ENCODE measurements around the gene PICALM. TPM values are rescaled to one million over a fixed set of nuclear protein-coding genes. Genes with fewer than 3 reads are reported as not detected.

Gene PICALM
- total RNA-seq, 2 donors from 2014 or later, result 208 to 223 TPM

DNA sequence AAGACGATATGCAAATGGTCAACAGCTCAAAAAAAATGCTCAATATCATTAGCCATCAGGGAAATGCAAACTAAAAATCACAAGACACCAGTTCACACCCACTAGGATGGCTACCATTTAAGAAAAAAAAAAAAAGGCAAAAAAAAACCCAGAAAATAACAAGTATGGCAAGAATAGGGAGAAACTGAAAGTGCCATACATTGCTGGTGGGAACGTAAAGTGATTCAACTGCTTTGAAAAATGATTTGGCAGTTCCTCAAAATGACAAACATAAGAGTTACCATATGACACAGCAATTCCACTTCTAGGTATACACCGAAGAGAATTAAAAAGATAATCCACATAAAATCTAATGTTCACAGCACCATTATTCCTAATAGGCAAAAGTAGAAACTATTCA, 47.5 kb downstream of the PICALM start:
- no peaks in the 10 kb centered on the region for H3K9me3 Mint-ChIP-seq
- ATAC-seq (peak; percentile 84 to 89), DNase-seq (ENCODE audit: low spot score) (no peak)

DNA sequence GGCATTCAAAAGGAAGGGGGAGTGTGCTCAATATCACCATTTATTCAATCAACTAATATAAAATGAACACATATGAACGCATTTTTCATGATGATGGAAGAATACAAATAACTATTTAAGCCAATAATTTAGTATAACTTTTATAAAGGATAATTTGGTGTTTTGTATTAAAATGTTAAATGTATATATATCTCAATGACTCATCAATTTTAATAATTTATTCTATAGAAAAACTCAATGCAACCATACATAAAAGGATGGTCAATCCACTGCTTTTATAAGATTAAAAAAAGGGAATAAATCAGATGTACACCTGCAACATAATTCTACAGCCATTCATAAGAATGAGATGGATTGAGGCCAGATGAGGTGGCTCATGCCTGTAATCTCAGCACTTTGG, 50.6 kb downstream of the PICALM start:
- ATAC-seq, result no peak
- H3K4me1 Mint-ChIP-seq (ENCODE audit: low read depth in 2 of 2), result peaks cover 44 to 61% of the 10 kb centered on the region in 2 donors
- H3K4me3 Mint-ChIP-seq, result no peak overlapping the region
- no peaks in the 10 kb centered on the region for H3K9me3 Mint-ChIP-seq
- peaks cover 44% of the 10 kb centered on the region for H3K36me3 Mint-ChIP-seq
- no peak for DNase-seq (ENCODE audit: low spot score)
- peak overlapping the region; percentile 21 to 72 for H3K27ac Mint-ChIP-seq
- no peaks in the 10 kb centered on the region for H3K27me3 Mint-ChIP-seq

More for the DNA sequence above, 47.5 kb downstream of the PICALM start:
- peaks cover 50% of the 10 kb centered on the region for H3K36me3 Mint-ChIP-seq
- H3K4me3 Mint-ChIP-seq, result peak overlapping the region; percentile 79
- H3K4me1 Mint-ChIP-seq (ENCODE audit: low read depth in 2 of 2), result peaks cover 46 to 63% of the 10 kb centered on the region in 2 donors
- H3K27me3 Mint-ChIP-seq, result no peaks in the 10 kb centered on the region
- peak overlapping the region; percentile 96 to 99 for H3K27ac Mint-ChIP-seq

DNA sequence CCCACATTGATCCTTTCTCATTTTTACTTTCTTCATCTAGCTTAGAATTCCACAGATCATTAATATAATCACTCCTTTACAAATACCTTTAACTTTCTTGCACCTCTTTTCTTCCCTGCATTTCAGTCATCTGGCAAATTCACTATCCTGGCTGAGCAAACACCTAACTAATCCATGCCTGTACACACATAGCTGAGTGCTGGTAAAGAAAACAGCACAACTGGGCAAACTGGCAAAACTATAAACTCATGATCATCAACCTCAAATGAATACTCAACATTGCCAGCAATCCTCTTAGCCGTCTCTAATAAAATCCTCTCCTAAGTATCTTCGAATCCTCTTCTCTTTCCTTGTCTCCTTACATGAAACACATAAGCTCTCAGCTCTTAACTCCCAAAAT, 52.4 kb downstream of the PICALM start:
- peaks cover 34 to 48% of the 10 kb centered on the region in 2 donors for H3K4me1 Mint-ChIP-seq (ENCODE audit: low read depth in 2 of 2)
- no peak for DNase-seq (ENCODE audit: low spot score)
- H3K9me3 Mint-ChIP-seq, result no peaks in the 10 kb centered on the region
- peak overlapping the region; percentile 33 for H3K4me3 Mint-ChIP-seq
- no peaks in the 10 kb centered on the region for H3K27me3 Mint-ChIP-seq
- peak overlapping the region; percentile 24 to 69 for H3K27ac Mint-ChIP-seq
- ATAC-seq, result no peak
- H3K36me3 Mint-ChIP-seq, result peaks cover 42% of the 10 kb centered on the region

DNA sequence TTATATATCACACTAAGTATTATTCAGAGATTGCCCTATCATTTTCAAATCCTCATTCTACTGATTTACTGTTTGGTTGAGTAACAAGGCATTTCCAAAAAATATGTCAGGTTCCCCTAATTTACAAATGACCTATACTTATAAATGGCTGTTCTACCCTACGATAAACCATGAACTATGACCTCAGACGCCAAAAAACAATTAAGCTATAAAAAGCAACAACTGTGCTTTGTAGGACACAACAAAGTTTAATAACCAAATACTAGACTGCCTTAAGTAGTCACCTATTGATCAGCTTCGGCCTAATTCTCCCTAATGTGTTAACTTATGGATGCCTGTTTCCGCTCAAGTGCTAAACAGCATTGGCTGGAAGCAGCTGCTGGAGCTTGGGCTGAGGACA, 53.2 kb downstream of the PICALM start:
- DNase-seq (ENCODE audit: low spot score) (no peak), ATAC-seq (no peak)
- Mint-ChIP-seq H3K9me3 (no peaks in the 10 kb centered on the region), H3K4me3 (no peak overlapping the region), H3K4me1 (ENCODE audit: low read depth in 2 of 2) (peaks cover 28 to 40% of the 10 kb centered on the region in 2 donors), H3K27me3 (no peaks in the 10 kb centered on the region), H3K36me3 (peaks cover 35% of the 10 kb centered on the region), H3K27ac (peak overlapping the region; percentile 24 to 69)

DNA sequence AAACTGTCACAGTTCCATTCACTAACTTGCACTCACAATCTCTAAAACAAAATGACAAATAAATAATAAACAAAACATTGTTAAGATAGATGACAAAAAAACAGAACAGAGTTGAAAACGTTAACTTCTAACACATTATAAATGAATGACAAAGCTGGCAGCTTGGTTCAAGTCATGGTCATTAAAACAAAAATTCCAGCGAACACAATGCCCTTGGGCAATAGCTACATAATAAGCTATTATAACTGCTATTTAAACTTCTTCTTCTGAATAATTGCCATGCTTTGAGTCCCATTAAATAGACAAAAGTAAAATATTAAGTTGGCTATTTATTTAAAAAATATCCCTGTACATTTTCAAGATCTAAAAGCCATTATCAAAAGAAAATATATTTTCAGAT, 54.7 kb downstream of the PICALM start:
- Mint-ChIP-seq H3K27ac (peak overlapping the region in 1 of 2 donors; percentile 32), H3K4me1 (ENCODE audit: low read depth in 2 of 2) (peaks cover 22 to 36% of the 10 kb centered on the region in 2 donors), H3K27me3 (no peaks in the 10 kb centered on the region), H3K4me3 (no peak overlapping the region), H3K9me3 (no peaks in the 10 kb centered on the region), H3K36me3 (peaks cover 35% of the 10 kb centered on the region)
- ATAC-seq (no peak), DNase-seq (ENCODE audit: low spot score) (no peak)

DNA sequence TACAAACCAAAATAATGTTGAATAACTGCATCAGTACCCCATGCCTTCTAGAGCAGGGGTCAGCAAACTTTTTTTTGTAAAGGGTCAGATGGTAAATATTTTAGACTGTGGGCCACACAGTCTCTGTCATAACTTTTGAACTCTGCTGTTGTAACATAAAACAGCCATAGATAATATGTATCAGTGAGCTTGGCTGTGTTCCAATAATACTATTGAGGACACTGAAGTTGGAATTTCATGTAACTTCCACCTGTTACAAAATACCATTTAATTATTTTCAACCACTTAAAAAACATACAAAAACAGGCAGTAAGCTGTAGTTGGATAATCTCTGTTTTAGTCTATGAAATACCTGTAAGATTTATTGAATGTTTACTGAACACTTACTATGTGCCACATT, 55.2 kb downstream of the PICALM start:
- H3K27ac Mint-ChIP-seq, result peak overlapping the region; percentile 32 to 62
- no peaks in the 10 kb centered on the region for H3K27me3 Mint-ChIP-seq
- ATAC-seq, result no peak
- H3K36me3 Mint-ChIP-seq, result peaks cover 35% of the 10 kb centered on the region
- no peak overlapping the region for H3K4me3 Mint-ChIP-seq
- no peaks in the 10 kb centered on the region for H3K9me3 Mint-ChIP-seq
- H3K4me1 Mint-ChIP-seq (ENCODE audit: low read depth in 2 of 2), result peaks cover 22 to 36% of the 10 kb centered on the region in 2 donors
- no peak for DNase-seq (ENCODE audit: low spot score)

DNA sequence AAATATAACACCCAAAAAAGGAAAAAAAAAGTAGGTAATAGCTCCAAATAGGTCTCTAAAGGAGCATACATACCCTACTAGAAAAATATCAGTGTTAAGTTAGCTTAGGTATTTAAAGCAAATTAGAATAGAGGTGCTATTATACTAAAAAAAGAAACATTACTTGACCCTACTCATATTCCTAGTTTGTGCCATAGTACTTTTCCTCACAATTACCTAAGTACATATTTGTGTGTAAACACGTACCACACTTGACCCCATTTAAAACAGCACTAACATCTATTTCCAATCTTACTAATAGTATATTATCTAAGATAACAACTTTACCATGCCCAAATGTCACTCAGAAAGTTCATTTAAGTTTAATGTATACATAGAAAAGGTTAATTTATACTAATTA, 57.7 kb downstream of the PICALM start:
- no peak for DNase-seq (ENCODE audit: low spot score)
- ATAC-seq, result no peak
- Mint-ChIP-seq H3K36me3 (peaks cover 32% of the 10 kb centered on the region), H3K27ac (no peak overlapping the region), H3K4me3 (no peak overlapping the region), H3K27me3 (no peaks in the 10 kb centered on the region), H3K9me3 (no peaks in the 10 kb centered on the region), H3K4me1 (ENCODE audit: low read depth in 2 of 2) (peaks cover 19 to 24% of the 10 kb centered on the region in 2 donors)

DNA sequence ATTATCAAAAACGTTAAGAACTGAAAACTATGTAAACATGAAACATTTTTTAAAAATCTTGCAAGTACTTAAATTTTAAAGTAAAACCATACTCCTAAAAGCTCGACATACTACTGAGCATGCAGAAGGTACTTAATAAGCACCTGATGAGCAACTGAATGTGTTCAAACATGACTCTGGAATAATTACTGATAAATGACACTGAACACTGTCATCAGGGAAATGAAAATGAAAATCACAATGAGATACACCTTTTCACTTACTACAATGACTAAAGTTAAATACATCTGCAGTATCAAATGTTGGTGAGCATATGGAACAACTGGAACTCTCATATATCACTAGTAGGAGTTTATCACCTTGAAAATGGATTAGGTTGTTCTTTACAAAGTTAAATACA, 65.2 kb downstream of the PICALM start:
- peak overlapping the region in 1 of 2 donors; percentile 19 for H3K27ac Mint-ChIP-seq
- H3K9me3 Mint-ChIP-seq, result no peaks in the 10 kb centered on the region
- ATAC-seq (no peak), DNase-seq (ENCODE audit: low spot score) (no peak)
- no peak overlapping the region for H3K4me3 Mint-ChIP-seq
- H3K36me3 Mint-ChIP-seq, result peaks cover 30% of the 10 kb centered on the region
- peaks cover 13 to 18% of the 10 kb centered on the region in 2 donors for H3K4me1 Mint-ChIP-seq (ENCODE audit: low read depth in 2 of 2)
- H3K27me3 Mint-ChIP-seq, result no peaks in the 10 kb centered on the region

DNA sequence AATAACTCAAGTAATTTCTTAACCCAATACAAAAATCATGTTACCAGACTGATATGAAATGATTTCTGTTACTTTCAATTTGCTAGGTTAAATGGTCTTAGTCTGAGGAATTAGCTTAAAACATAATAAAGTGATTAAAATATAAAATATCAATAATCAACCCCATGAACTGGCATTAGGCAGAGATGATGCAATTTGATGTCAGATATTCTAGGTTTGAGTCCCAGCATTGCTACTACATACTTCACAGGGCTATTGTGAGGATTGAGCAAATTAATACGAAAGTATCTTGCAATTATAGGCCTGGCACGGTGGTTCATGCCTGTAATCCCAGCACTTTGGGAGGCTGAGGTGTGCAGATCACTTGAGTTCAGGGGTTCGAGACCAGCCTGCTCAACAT, 66.5 kb downstream of the PICALM start:
- H3K4me3 Mint-ChIP-seq, result no peak overlapping the region

DNA sequence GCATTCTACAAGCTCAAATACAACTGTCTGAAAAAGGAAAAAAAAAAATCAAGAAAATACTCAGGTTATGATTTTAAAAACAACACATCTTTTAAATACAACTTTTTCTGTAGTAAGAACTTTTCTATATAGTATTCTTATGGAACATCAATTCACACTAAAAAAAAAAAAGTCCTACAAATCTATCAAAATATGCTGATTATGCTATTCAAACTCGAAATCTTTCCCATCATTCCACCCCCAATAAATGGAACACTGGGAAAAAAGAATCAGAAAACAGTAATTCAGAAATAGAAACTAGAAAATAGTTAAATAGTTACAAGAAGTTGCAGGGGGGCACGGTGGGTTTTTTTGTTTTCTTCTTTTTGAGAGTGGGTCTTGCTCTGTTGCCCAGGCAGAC, 77.4 kb downstream of the PICALM start:
- Mint-ChIP-seq H3K9me3 (no peaks in the 10 kb centered on the region), H3K27me3 (no peaks in the 10 kb centered on the region), H3K36me3 (peaks cover 18% of the 10 kb centered on the region), H3K27ac (no peak overlapping the region), H3K4me3 (no peak overlapping the region), H3K4me1 (ENCODE audit: low read depth in 2 of 2) (peaks cover 15 to 33% of the 10 kb centered on the region in 2 donors)
- DNase-seq (ENCODE audit: low spot score), result no peak
- ATAC-seq, result no peak

More for the DNA sequence above, 66.5 kb downstream of the PICALM start:
- no peak for ATAC-seq
- no peaks in the 10 kb centered on the region for H3K27me3 Mint-ChIP-seq
- peaks cover 22% of the 10 kb centered on the region for H3K36me3 Mint-ChIP-seq
- H3K9me3 Mint-ChIP-seq, result no peaks in the 10 kb centered on the region
- peaks cover 12 to 13% of the 10 kb centered on the region in 2 donors for H3K4me1 Mint-ChIP-seq (ENCODE audit: low read depth in 2 of 2)
- H3K27ac Mint-ChIP-seq, result no peak overlapping the region
- DNase-seq (ENCODE audit: low spot score), result no peak

DNA sequence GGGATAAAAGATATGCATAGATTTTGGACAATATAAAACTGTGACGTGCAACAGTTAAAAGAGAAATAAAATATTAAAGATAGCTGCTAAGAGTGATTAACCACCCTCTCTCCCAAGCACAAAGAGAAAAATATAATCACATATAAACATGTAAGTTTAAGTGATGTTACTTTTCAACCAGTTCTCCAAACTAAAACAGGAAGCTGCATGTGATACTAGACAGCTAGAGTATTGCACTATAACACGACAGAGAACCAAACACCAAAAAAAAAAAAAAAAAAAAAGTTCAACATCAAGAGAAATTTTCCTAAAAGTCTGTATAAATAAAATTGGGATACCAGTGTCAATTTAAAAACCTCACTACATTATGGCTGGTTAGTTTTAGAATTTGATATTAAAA, 79.1 kb downstream of the PICALM start:
- Mint-ChIP-seq H3K27me3 (no peaks in the 10 kb centered on the region), H3K4me3 (peak overlapping the region; percentile 30), H3K4me1 (ENCODE audit: low read depth in 2 of 2) (peaks cover 15 to 33% of the 10 kb centered on the region in 2 donors), H3K36me3 (peaks cover 18% of the 10 kb centered on the region), H3K27ac (peak overlapping the region; percentile 38 to 72), H3K9me3 (no peaks in the 10 kb centered on the region)
- ATAC-seq (no peak), DNase-seq (ENCODE audit: low spot score) (no peak)

DNA sequence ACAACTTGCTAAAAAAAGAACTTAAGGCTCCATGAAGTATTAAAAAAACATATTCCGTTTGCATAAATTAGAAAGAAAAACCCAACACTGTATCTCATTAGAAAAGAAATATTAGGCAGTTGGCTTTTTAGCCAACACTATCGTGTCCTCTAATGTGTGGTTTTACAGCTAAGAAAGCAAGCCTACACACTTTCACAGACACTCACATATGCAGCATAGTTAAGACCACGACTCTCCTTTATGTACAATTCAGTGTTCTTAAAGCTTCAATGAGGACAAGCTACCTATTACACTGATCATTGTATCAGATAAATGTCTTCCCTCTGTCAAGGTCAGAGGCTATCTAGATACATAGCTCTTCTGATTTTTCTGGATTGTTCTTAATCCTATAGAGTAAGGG, 80.1 kb downstream of the PICALM start:
- no peaks in the 10 kb centered on the region for H3K27me3 Mint-ChIP-seq
- H3K27ac Mint-ChIP-seq, result peak overlapping the region; percentile 38 to 72
- no peaks in the 10 kb centered on the region for H3K9me3 Mint-ChIP-seq
- peak overlapping the region; percentile 49 for H3K4me3 Mint-ChIP-seq
- peaks cover 18% of the 10 kb centered on the region for H3K36me3 Mint-ChIP-seq
- no peak for DNase-seq (ENCODE audit: low spot score)
- peak in 1 of 2 donors; percentile 41 for ATAC-seq
- peaks cover 20 to 33% of the 10 kb centered on the region in 2 donors for H3K4me1 Mint-ChIP-seq (ENCODE audit: low read depth in 2 of 2)

DNA sequence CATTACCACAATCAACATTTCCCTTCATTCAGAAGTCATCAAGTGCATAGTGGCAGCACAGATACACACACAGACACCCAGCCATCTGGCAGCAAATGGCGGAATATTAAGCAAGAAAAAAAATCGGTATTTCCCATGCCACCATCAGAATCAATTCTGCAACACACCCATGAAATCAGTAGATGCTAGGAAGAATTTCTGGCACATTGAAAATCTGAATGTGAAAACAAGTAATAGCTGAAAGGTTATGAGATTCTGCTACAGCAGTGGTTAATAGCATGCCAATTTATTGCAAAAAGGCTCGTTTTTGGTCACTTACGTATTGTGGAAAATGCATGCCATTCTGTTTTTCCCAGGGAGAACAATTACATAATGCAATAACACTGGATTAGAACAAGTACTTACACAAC, 91.1 kb downstream of the PICALM start:
- peaks cover 26 to 27% of the 10 kb centered on the region in 2 donors for H3K4me1 Mint-ChIP-seq (ENCODE audit: low read depth in 2 of 2)
- peak overlapping the region; percentile 50 for H3K4me3 Mint-ChIP-seq
- no peaks in the 10 kb centered on the region for H3K27me3 Mint-ChIP-seq
- no peak for ATAC-seq
- H3K9me3 Mint-ChIP-seq, result no peaks in the 10 kb centered on the region
- peak overlapping the region; percentile 68 to 88 for H3K27ac Mint-ChIP-seq
- peaks cover 15% of the 10 kb centered on the region for H3K36me3 Mint-ChIP-seq
- no peak for DNase-seq (ENCODE audit: low spot score)

DNA sequence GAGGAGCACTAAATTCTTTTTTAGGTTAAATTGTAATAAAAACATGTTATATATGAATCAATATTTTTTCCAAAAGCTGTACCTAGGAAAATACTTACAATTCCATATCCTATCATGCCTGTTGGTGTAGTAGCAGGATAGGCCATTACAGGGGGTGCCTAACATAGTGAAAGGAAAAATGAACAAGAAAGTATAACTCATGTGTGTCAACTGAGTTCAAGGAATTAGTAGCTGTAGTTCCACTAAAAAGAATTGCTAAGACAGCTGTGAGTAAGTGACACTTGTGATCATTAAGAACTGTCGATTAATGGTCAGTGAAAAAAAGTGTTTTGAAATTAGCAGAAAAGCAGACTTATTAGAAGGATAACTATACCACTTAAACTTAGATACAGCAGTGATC, 92.4 kb downstream of the PICALM start:
- ATAC-seq (peak; percentile 59 to 81), DNase-seq (ENCODE audit: low spot score) (no peak)
- peaks cover 15% of the 10 kb centered on the region for H3K36me3 Mint-ChIP-seq
- H3K4me3 Mint-ChIP-seq, result no peak overlapping the region
- H3K27ac Mint-ChIP-seq, result peak overlapping the region; percentile 68 to 88
- H3K27me3 Mint-ChIP-seq, result no peaks in the 10 kb centered on the region
- peaks cover 26 to 29% of the 10 kb centered on the region in 2 donors for H3K4me1 Mint-ChIP-seq (ENCODE audit: low read depth in 2 of 2)
- no peaks in the 10 kb centered on the region for H3K9me3 Mint-ChIP-seq

DNA sequence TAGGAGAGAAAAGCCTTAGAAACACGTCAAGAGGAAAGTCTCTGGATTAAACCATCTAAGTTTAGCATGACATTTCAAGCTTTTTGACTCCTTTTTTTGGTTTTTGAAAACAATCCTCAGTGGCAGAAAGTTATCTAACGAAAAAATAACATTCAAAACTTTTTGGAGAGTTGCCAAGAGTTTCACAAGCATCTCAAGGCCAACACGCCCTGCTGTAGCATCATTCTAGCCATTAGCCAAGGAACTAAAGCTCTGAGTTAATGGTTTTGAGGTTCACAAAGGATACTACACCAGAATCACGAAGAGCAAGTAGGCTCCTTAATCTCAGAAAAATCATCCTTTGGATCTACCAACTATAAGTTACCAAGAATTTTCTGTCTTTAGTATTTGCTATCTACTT, 94.8 kb downstream of the PICALM start:
- Mint-ChIP-seq H3K27me3 (no peaks in the 10 kb centered on the region), H3K4me1 (ENCODE audit: low read depth in 2 of 2) (peaks cover 41% of the 10 kb centered on the region in 2 donors), H3K4me3 (no peak overlapping the region), H3K36me3 (peaks cover 30% of the 10 kb centered on the region), H3K9me3 (no peaks in the 10 kb centered on the region), H3K27ac (peak overlapping the region in 1 of 2 donors; percentile 71)
- ATAC-seq (no peak), DNase-seq (ENCODE audit: low spot score) (no peak)
